Lung (tissue), 12 donors: ENCODE results near the gene SPATA20. TPM values are rescaled to one million over a fixed set of nuclear protein-coding genes. Genes with fewer than 3 reads are reported as not detected.

Experiments
- ATAC-seq: fragments of 200-7000 bp; cut with Tn5 transposase; one replicate; pipeline ENCODE4 v1.9.1; 2020; ENCODE audit warnings: moderate number of reproducible peaks; ENCODE audit not compliant: insufficient read depth, low FRiP score
- DNase-seq, 3 donors: peaks; one replicate each; pipeline ENCODE4 v3.0.0-alpha.2; 2013 to 2017
- H3K27ac ChIP-seq, 2 donors: one replicate each; pipeline ENCODE4 v1.5.1; 2013; ENCODE audit warnings: mild to moderate bottlenecking in 2 of 2, moderate library complexity in 2 of 2, control low read depth in 1 of 2, inconsistent platforms in 1 of 2, low read depth in 1 of 2, low read length in 1 of 2
- H3K27me3 ChIP-seq, 3 donors: one replicate each; pipeline ENCODE4 v1.5.1; 2013; ENCODE audit warnings: low read length in 2 of 3; ENCODE audit not compliant: control insufficient read depth in 3 of 3, insufficient read depth in 3 of 3
- H3K36me3 ChIP-seq, 4 donors: one replicate each; pipeline ENCODE4 v1.5.1; 2013; ENCODE audit warnings: low read length in 4 of 4, mild to moderate bottlenecking in 1 of 4, moderate library complexity in 1 of 4; ENCODE audit not compliant: control insufficient read depth in 4 of 4, insufficient read depth in 4 of 4
- H3K4me1 ChIP-seq, 5 donors: one replicate each; pipeline ENCODE4 v1.5.1; 2013; ENCODE audit warnings: low read length in 5 of 5, mild to moderate bottlenecking in 2 of 5, moderate library complexity in 1 of 5; ENCODE audit not compliant: control insufficient read depth in 5 of 5, insufficient read depth in 5 of 5
- H3K4me3 ChIP-seq: one replicate; pipeline ENCODE4 v1.5.1; 2013; ENCODE audit warnings: mild to moderate bottlenecking, control low read depth, moderate library complexity
- H3K9ac ChIP-seq, 2 donors: one replicate each; pipeline ENCODE4 v1.5.1; 2013; ENCODE audit warnings: low read length in 2 of 2, control low read depth in 1 of 2; ENCODE audit not compliant: insufficient read depth in 1 of 2
- H3K9me3 ChIP-seq, 4 donors: one replicate each; pipeline ENCODE4 v1.5.1; 2013; ENCODE audit warnings: low read length in 3 of 4, mild to moderate bottlenecking in 1 of 4, moderate library complexity in 1 of 4; ENCODE audit not compliant: control insufficient read depth in 4 of 4, insufficient read depth in 3 of 4
- WGBS, 2 donors: extraction: QIAGEN DNeasy Blood & Tissue Kit; methylation state at CpG; one replicate each; pipeline ENCODE4 v1.1.7; 2013; 5-methylcytosine and 5-hydroxymethylcytosine counted together
- polyA plus RNA-seq, 2 donors: library from polyadenylated mRNA; stranded (reverse); fragments of 200-250 nt; gene quantifications; one replicate each; pipeline ENCODE4 v1.2.1, GENCODE V29; 2013
- total RNA-seq, 2 donors: library from RNA; depleted of rRNA in 1 of 2; stranded (reverse); fragments of >200 nt in 1 of 2; gene quantifications; one replicate each; pipeline ENCODE4 v1.2.1, GENCODE V29; 2014 to 2021
- TF ChIP-seq, protein P1 (sequence below): IDR thresholded peaks from 2 replicates; pipeline ENCODE4 v1.5.1; 2012; ENCODE audit warnings: mild to moderate bottlenecking; ENCODE audit errors: control extremely low read depth, extremely low read depth
- donor health status: control.
- donor health status: control.
- donor health status: Bipolar disorder and iron deficiency.
- donor health status: healthy.
- donor health status: DM: yes; HTN: yes; CAD: no.

Gene SPATA20
- total and polyA plus RNA-seq, 4 donors: 10.5 to 37.8 (median 29.0) TPM

DNA sequence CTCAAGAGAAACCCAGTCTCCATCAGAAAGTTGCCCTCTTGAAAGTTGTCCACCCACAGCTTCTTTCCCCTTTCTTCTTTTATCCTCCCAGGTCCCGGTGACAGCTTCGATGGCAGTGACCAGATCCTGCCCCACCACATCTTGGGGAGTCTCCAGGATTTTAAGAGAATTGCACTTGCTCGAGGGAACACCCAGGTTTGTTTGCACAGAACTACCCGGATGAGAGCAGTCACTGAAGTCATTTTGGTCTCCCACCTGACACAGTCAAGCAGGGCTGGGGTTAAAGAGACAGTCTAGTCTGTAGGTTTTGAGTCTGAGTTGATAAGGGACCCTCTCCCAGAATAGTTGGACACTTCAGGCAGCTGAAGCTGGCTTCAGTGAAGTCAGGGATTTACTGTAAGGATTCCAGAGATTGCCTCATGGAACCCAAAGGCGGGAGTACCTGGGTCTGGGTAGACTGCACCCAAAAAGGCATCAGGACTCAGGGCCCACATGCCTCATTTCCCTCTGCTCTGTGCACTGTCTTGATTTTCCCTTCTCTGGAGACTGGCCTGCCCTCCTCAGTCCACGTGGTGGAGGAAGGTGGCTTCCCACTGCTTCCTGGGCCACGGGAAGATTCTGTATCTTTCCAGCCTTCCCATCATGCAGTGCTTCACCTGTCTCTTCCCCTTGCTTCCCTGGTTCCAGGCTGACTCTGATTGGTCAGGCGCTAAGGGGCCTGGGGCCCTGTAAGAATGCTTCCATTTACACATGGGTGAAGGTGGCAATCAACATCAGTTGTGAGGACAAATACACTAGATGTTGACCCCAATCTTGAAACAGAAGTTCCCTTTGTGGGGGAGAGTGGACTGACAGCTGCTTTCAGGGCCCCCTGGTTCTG is 29.2 kb upstream of the SPATA20 start:
- H3K4me3 ChIP-seq: no peak overlapping the region
- no peak overlapping the region for H3K9ac ChIP-seq
- ATAC-seq: no peak
- H3K9me3 ChIP-seq: no peaks in the 10 kb centered on the region
- TF ChIP-seq, protein P1, sequence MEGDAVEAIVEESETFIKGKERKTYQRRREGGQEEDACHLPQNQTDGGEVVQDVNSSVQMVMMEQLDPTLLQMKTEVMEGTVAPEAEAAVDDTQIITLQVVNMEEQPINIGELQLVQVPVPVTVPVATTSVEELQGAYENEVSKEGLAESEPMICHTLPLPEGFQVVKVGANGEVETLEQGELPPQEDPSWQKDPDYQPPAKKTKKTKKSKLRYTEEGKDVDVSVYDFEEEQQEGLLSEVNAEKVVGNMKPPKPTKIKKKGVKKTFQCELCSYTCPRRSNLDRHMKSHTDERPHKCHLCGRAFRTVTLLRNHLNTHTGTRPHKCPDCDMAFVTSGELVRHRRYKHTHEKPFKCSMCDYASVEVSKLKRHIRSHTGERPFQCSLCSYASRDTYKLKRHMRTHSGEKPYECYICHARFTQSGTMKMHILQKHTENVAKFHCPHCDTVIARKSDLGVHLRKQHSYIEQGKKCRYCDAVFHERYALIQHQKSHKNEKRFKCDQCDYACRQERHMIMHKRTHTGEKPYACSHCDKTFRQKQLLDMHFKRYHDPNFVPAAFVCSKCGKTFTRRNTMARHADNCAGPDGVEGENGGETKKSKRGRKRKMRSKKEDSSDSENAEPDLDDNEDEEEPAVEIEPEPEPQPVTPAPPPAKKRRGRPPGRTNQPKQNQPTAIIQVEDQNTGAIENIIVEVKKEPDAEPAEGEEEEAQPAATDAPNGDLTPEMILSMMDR: no peak
- no peak for DNase-seq
- H3K36me3 ChIP-seq: peaks cover 0 to 2% (median 0%) of the 10 kb centered on the region in 4 donors
- peaks cover 0 to 12% (median 5%) of the 10 kb centered on the region in 5 donors for H3K4me1 ChIP-seq
- no peaks in the 10 kb centered on the region for H3K27me3 ChIP-seq
- H3K27ac ChIP-seq: no peak overlapping the region
- WGBS, 2 donors: 75 to 78% methylated on average over 8 of the region's 8 CpGs

DNA sequence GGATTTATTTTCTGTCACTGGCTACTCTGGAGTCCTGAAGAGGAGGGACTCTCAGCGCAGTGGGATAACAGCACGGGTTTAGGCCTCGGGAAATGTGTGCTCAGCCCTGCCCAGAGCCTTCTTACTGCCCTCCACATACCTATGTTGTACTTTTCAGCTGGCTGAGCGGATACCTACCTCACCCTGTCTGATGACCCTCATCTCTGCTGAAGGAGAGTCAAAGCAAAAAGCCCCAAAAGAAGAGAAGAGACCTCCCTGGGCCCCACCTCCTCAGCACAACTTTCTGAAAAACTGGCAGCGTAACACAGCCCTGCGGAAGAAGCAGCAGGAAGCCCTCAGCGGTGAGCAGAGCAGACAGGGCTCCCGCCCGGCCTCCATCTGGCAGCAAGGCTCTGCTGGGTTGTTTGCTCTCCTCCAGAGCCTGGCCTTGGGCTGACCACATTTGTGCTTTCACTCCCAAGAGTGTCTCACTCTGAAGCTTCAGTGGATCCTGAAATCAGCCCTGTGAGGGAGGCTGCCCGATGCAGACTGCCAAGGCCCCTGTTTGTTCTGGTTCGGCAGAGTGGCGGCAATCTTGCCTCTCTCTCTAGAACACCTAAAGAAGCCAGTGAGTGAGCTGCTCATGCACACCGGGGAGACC is 28.5 kb upstream of the SPATA20 start:
- TF ChIP-seq, protein P1: no peak
- 80 to 83% methylated on average over 13 of the region's 13 CpGs for WGBS, 2 donors
- H3K36me3 ChIP-seq: peaks cover 0 to 2% (median 0%) of the 10 kb centered on the region in 4 donors
- ATAC-seq (no peak), DNase-seq (peak; percentile 18 to 59 (median 49))
- H3K9ac ChIP-seq: no peak overlapping the region
- no peaks in the 10 kb centered on the region for H3K9me3 ChIP-seq
- peaks cover 0 to 12% (median 5%) of the 10 kb centered on the region in 5 donors for H3K4me1 ChIP-seq
- no peak overlapping the region for H3K27ac ChIP-seq
- no peak overlapping the region for H3K4me3 ChIP-seq
- H3K27me3 ChIP-seq: no peaks in the 10 kb centered on the region

DNA sequence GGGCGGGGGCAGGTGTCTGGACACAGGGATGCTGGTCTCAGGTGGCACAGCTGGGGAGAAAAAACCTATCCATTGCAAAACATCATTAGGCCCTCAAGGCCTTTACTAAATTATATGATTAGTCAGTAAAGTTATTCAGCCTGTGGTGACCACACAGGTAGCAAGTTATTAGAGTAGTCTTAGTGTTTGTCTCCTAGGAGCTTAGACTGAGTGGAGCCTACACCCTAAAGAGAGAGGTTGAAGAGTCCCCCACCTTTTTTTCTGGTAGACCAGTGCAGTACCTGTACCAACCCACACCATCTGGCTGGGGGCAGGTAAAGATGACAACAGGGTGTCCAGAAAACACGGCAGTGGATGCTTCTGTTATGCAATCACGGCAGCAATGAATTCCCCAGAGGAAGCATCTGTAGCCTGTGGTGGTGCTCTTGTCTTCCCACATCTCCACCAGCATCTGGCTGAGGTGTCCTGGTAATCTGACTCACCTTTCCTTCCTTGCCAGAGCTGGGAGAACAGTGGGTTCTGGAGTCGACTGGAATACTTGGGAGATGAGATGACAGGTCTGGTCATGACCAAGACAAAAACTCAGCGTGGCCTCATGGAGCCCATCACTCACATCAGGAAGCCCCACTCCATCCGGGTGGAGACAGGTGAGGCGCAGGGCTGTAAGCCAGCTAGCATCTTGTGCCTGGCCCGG is 27.7 kb upstream of the SPATA20 start:
- TF ChIP-seq, protein P1: no peak
- no peak for DNase-seq
- Histone ChIP-seq H3K9ac (no peak overlapping the region), H3K4me3 (no peak overlapping the region), H3K4me1 (peaks cover 0 to 12% (median 5%) of the 10 kb centered on the region in 5 donors), H3K27ac (no peak overlapping the region), H3K27me3 (no peaks in the 10 kb centered on the region), H3K9me3 (no peaks in the 10 kb centered on the region), H3K36me3 (peaks cover 0 to 2% (median 0%) of the 10 kb centered on the region in 4 donors)
- ATAC-seq: no peak
- WGBS, 2 donors: 80 to 86% methylated on average over 7 to 8 of the region's 8 CpGs
